Measurements from ENCODE around the gene CELF4.

Gene CELF4

DNA sequence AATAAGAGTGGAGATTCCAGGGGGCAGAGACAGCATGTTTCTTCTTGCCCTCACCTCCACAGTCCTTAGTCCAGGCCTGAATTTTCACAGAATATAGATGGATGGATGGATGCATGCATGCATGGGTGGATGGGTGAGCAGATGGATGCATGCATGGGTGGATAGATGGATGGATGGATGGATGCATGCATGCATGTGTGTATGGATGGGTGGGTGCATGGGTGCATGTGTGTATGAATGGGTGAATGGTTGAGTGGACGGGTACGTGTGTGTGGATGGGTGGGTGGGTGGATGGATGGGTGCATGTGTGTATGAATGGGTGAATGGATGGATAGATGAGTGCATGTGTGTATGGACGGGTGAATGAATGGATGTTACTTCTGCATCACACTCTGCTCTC lies 153.3 kb downstream of the CELF4 start:
- no peak for DNase-seq (ENCODE audit: low read depth)

DNA sequence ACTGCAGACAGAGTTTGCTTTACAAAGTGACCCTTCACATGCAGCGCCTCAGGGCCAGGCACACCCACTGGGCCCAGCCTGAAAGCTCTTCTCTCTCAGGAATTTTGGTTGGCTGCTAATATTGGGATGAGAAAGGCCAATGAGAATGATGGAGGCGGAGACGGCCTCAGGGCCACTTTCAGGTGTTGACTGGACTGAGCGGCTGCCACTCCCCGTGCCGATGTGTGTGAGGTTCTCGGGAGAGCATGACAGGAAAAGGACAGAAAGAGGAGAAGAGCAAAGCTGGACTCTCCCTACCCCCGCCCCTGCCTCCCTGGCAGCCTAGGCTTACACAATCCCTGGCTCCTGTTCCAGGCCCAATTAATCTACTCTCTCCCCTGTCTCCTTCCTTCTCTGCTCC lies 155.7 kb downstream of the CELF4 start:
- DNase-seq (ENCODE audit: low read depth): no peak

DNA sequence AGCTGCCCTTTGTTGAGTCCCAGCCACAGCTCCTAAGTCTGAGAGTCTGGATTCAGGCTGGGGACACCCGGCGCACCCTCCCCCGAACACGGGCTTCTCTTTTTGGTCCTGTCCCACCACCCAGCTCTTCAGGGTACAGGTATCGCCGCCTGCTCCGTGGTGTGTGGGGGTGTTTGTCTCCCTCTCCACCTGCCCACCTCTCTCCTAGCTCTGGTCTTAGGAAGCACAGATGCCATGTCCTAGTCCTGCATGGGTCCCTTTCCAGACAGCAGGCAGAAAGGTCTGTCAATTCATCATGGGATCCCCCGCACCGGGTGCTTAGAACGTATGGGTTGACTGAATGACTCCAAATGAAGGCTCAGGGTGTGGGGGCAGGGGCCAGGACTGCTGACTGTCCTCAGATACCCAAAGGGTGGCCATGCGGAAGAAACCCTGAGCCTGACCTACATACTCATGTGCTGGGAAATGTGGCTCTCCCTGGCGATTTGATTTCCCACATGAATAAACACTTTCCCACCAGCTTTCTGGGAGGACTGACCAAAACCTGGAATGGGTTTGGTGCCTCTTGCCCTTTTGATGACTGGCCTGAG lies 156.8 kb downstream of the CELF4 start:
- DNase-seq (ENCODE audit: low read depth): no peak

DNA sequence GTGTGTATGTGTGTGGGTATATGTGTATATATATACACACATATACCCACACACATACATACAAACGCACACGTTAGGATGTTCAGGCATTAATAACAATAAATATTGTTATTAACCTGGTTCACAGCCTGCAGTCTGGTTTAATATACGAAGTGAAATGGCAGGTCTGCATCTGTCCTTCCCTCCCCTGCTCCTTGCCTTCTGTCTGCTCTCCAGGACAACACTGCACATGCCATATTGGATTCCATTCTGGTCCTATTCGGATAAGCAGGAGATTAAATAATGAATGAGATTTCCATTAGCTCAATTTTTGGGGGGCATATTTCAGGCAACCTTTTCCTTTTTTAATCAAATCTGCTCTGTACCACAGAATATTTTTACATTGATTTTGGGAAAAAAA lies 158.0 kb downstream of the CELF4 start:
- no peak for DNase-seq (ENCODE audit: low read depth)

DNA sequence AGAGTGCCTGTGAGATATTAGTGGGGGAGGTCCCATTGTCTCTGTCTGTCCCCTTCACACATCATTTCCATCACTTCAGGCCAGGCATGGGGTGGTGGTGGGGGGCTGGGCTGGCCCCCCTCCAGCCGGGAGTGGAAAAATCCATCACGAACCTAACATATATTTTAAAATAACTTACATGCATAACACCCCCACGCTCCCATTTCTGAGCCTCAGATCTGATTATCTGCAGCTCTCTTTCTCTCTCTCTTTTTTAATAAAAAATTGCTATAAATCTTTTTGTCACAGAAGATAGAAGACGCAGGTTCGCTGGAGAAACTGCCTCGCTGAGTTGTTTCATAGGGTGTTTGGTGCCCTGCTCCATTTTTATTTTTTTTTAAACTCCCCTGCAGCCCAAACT lies 159.8 kb downstream of the CELF4 start:
- no peak for DNase-seq (ENCODE audit: low read depth)

DNA sequence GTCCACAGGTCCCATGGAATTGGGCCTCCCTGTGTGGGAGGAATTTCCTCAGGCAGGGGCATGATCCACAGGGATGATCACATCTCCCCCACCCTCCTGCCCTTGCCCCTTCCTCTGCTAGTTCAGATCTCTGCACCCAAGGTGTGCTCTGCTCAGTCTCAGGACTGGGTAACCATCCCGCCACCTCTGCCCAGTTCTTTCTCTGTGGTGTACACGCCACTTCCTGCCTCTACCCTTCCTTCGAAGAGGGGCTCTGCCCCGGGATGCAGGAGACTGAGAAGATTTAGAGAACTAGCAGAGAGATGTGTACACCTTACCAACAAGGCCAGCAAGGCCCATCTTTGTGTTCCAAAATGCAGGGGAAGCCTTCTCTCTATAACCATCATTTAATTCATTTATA lies 160.4 kb downstream of the CELF4 start:
- no peak for DNase-seq (ENCODE audit: low read depth)

DNA sequence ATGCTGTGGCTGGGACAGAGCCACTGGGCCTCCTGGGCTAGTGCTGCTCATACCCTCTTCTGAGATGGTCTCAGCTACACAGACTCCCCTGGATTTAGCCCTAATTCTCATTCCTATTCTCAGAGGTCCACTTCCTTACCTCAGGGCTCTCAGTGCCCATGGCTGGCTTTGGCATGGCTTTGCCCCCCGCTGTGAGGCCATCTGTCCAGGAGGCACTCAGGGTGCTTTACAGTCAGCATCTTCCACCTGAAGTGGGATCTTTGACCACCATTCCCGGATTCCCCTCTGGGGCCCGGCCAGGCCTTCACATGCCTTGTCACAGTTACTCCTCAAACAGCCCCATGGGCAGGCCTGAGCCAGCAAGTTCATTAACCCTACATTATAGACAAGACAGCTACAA lies 161.8 kb downstream of the CELF4 start:
- no peak for DNase-seq (ENCODE audit: low read depth)

DNA sequence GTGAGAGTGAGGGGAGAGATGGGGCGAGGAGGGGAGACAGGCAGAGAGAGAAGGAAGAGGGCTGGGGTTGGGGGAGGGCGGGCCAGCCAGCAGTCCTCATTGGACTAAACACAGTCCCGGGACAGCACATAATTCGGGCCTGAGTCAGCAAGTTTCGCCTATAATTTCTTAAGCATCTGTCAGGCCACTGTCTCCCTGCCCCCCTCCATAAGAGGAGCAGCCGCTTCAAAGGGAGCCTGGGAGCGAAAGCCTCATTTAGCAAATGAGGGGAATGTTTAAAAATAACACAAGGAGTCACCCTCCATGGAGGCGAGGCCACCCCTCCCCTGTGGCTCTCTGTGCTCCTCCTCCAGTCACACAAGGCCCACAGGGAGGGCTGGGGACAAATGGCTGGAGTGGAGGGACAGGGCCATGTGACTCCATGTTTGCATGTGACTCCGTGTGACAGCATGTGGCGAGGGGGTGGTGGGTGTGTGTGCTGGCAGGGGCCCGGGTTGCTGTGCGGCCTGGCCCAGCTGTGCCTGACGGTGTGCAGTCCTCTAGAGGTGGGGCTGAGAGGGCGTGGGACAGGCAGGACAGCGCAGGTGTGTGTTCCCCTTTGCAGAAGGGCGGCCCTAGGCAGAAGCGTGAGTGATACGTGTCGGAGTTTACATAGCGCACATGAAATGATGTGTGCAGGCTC lies 162.4 kb downstream of the CELF4 start:
- no peak for DNase-seq (ENCODE audit: low read depth)

DNA sequence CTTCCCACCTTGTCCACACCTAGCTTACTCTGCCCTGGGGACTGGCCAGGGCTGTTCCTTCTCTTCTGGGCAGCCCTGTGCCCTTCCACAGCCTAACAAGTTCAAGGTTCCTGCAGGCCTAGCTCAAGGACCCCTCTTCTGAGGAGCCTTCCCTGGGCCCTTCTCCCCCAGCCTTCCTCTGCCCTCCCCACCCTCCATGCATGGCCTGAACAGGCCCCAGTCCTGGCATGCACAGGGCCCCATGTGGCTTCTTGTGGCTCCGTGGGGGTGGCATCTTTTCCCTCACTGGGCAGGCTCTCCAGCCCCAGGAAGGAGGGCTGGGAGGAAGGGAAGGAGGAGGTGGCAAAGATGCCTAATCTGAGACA lies 162.9 kb downstream of the CELF4 start:
- no peak for DNase-seq (ENCODE audit: low read depth)

DNA sequence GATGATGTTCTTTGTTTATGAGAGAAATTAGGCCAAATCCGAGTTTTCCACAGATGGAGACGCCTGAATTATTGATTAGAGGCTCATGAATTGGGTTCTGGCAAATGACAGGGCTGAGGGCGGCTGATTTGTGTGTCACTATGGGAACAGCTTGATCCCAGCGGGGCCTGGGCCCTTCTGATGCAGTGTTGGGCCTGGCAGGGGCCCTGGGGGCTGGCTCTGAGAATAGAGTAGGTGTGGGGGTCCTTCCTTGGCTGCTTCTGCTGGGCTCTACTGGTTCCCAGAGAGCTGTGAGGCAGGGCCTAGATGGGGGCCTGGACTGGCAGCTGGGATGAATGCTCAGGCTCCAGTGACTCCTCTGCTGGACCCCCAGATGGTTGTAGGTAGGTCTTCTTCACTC lies 164.8 kb downstream of the CELF4 start:
- no peak for DNase-seq (ENCODE audit: low read depth)

DNA sequence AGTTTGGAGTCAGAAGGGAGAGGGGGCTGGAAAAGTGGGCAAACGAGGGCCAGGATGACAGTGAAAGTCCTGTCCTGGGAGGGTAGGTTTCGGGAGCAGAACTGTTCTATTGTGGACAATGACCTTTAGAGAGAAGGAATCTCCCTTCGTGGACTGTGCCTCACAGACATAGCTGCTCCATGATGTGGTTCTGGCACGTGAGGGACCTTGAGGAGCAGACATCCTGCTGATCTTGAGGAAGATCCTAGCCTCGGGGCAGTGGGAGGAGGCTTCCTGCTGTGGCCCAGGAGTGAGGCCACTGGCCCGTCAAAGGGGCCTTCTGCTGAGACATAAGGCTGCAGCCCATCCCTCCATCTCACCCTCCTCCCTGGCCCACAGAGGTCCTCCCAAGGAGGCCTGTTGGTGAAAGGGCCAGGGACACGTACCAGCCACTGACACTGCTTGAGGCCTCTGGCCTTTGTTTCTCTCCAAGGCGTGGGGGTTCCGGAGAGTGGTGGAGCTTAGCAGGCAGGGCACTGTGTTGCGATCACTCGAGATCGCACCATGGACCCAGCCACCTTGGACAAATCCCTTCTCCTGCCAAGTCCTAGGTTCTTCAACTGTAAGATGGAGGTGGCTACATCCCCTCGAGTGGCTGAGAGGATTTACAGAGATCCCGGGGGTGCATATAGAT lies 167.2 kb downstream of the CELF4 start:
- DNase-seq (ENCODE audit: low read depth): no peak

DNA sequence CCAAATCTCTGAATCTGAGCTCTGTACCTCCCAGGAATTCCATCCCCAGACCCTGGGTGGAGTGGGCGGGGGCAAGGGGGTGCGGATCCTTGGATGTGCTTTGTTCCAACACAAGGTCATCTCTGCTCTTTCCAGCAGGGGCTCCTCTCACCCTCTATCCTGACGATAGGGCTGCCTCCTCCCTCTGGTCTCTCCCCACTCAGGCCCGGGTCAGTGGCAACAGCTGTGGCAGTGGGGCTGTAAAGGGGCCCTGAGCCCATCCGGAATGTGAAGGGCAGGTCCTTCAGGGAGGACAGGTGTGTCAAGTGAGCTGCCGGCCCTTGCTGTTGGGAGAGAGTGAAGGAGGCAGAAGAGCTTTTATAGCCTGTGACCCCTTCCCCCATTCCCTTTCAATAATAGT lies 167.8 kb downstream of the CELF4 start:
- DNase-seq (ENCODE audit: low read depth): no peak

DNA sequence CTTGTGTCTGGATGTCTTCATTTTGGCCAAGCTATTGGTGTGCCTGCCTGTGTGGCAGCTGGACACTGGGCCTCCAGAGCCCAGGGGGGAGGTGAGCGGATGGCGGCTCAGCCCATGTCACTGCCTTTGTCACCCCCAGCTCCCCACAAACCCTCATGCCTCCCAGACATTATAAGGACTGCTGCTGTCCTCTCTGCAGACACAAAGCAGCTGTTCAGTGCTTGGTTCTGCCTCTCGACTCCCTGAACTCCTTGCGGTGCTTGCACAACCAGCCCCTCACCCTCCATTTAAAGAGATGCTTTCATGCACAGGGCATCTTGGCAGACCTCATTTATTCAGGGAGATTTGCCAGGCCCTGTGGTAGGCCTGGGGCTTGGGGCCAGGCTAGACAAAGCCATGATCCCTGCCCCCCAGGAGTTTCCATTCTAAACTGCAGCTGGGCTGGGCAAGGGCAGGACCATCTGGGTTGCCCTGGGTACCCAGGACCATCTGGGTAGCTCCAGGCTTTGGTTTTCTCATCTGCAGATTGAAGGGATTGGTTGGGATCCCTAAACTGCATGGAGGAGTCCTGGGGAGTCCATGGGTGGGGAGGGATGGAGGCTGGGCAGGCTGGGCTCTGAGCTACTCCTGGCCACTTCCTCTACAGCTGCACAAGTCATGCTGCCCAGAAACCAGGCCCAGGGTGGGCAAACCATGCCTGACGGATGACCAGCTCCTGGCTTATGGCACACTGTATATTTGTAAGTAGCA lies 168.5 kb downstream of the CELF4 start:
- DNase-seq (ENCODE audit: low read depth): no peak

DNA sequence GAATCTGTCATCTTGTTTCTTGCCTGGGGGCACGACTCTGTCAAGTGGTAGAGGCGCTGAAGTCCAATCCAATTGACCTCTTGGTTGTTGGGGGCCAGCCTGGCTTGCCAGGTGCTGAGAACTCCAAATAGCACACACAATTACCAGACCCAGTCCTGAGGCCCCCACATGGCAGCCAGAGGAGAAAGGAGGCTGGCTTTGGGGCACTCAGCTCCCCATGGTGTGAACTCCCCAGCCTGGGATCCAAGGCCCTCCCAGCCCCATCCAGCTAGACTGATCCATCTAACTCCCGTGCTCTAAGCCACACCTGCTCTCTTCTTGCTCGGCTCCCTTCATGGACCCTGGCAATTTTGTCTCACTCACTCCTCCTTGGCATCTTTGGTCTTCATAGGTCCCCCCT lies 170.0 kb downstream of the CELF4 start:
- no peak for DNase-seq (ENCODE audit: low read depth)

DNA sequence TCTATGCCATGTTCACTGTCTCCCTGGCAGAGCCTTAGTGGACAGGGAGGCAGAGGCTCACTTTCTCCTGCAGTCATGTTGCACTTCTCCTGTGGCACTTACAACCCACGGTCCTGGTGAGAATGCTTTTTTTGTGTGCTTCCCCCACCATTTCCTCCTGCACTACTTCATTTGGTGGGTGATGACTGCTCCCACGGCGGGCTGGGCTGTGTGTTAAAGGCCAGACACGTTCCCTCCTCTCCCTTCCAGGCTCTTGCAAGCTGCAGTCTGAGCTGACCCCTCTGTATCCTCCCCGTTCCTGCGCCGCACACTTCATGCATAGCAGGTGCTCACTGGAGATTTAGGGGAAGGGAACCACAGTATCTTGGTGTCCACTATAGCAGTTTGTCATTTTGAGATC lies 170.5 kb downstream of the CELF4 start:
- DNase-seq (ENCODE audit: low read depth): no peak

DNA sequence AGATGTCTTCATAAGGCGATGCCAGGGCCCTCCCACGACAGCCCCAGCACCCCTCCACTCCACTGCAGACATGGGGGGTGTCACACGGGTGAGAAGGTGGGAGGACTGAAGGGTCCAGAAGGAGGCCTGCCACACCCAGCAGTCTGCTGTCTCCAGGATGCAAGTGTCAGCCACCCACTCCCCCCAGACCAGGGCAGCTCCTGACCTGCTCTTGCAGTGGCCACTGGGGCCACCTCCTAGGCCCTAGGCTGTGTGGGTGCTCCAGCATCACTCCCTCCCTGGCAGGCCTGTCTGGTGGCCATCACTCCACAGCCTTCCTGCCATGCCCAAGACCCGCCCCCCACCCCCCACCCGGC lies 171.0 kb downstream of the CELF4 start:
- DNase-seq (ENCODE audit: low read depth): no peak

DNA sequence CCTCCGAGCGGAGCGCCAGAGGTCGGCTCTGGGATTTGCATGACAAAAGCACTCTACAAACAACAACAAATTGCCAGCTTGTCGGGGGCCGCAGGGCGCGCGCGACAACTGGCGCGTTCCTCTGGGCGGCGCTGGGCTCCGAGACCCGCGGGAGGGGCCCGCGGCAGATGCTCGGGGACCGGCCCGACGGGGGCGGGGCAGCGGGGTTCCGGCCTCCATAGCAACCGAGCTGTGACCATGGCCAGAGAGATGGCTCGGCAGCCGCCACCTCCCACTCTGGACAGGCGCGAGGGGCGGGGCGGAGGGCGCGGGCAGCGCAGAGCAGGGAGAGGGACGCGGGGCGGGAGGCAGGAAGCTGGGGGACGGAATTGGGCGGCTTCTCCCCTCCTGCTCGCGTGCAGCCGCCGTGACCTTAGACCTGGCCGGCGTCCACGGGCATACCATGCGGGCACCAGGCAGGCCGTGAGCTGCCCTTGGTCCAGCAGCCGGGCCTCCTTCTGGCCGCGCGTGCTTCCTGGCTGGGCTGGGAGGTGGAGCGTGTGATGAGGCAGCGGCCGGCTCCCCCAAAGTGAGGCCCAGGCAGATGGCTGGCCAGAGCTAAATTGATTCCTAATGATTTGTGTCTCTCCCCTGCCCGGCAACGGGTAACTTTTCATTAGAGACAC lies 171.5 kb downstream of the CELF4 start:
- DNase-seq (ENCODE audit: low read depth): no peak

DNA sequence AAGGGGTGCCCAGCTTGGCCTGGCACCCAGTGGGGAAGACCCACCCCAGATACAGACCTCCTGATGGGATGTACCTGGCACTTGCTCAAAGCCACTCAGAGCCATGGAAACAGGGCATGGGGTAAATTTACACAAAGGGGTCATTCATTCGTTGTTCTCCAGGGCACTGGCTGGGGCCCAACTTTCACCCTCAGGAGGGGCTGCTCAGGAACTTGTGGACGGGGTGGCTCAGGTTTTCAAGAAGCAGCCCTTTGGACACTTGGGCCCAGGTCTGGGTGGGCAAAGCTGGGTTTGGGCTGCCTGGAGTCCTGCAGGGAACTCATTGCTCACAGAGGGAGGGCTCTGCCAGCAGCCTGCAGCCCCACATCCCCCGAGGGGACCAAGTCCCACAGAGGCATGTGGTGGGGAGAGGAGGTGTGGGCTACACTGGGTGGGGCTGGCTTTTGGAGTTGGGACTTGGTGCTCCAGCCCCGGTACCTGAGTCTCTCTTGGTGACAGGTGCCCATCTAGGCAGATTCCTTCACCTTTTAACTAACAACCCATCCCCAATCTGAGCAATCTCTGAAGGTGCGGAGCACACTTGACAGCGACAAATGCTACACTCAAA lies 172.3 kb downstream of the CELF4 start:
- no peak for DNase-seq (ENCODE audit: low read depth)

DNA sequence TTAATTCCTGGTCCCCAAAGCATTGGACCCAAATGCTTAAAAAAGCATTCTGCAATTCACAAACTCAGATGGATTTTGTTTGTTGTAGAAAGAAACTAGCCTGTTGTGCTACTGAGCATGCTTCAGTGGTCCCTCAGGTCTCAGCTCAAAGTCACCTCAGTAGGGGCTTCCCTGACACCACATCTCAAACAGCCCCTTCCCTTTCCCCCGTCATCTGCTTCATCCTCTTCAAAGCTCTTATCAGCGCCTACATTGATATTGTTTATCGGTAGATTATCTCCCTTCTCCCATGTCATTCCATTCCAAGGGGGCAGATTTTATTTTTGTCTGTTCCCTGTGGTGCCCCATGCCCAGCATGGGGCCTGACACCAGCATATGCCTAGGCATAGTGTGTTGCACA lies 172.9 kb downstream of the CELF4 start:
- no peak for DNase-seq (ENCODE audit: low read depth)

DNA sequence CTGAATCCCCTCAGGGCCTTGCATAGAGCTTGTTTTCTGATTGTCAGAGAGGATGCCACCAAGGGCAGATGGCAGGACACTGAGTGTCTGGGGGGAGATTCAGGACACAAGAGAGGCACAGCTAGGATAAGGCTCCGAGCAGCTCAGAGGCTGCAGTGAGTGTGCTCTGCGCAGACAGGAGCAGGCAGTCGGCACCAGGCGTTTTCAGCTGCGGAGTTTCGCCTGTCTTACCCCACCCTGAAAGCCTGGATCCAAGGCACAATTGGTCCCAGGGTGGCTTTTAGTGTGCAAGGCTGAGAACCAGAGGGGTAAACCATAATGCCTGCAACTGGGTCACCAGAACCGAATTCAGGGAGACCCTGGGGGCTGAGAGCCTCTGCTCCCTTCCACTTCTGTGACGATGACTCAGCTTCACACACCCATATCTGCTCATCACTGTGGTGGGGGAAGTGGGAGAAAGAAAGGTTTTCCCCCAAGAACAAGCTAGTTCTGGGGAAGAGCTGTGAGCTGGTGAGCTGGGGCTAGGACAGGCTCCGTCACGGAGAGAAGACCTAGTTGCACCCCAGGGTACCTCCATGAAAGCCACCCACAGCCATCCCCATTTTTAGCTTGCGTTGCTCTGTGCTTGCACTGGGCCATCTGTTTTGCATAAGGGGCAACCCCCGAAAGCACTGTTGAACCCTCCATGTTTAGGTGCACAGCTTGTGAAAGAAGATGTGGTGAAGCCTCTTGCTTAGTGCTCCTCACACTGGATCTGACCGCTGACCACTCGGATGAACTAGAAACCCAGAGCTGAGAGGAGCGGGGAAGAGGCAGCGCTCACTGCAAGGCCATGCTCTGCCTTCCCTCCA lies 173.7 kb downstream of the CELF4 start:
- DNase-seq (ENCODE audit: low read depth): no peak

DNA sequence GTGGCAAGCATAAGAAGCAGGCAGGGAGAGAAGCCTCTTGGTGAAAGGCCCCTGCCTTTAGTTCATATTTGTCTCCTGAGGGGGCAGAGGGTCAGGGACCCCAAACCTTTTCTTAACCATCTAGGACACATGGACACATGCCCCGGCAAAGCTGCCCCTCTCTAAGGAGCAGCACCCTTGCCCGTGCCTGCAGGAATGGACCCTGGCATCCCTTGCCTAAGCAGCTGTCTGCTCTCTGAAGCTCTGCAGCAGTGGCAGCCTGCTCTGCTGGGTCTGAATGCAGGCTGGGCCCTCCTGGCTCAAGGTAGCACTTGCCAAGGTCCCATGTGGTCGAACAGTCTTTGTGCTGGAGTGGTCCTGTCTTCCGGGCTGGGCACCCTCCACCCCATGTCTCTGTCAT lies 174.4 kb downstream of the CELF4 start:
- DNase-seq (ENCODE audit: low read depth): no peak

Data from stimulated activated CD8-positive, alpha-beta memory T cell treated with anti-CD3 and anti-CD28 coated beads, Interleukin-7, amount 100 ng/mL, for 24 hours (primary cell).